GM04504 (cell line): Measurements from ENCODE around the gene KLRF1.
A peak's percentile ranks its signal among the peaks of the same experiment; 100 is the strongest.

Source experiments
- DNase-seq: peaks from one replicate; pipeline ENCODE4 v3.0.0-alpha.2; 2012; ENCODE audit warnings: low read depth

The KLRF1 gene, protein sequence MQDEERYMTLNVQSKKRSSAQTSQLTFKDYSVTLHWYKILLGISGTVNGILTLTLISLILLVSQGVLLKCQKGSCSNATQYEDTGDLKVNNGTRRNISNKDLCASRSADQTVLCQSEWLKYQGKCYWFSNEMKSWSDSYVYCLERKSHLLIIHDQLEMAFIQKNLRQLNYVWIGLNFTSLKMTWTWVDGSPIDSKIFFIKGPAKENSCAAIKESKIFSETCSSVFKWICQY

DNA sequence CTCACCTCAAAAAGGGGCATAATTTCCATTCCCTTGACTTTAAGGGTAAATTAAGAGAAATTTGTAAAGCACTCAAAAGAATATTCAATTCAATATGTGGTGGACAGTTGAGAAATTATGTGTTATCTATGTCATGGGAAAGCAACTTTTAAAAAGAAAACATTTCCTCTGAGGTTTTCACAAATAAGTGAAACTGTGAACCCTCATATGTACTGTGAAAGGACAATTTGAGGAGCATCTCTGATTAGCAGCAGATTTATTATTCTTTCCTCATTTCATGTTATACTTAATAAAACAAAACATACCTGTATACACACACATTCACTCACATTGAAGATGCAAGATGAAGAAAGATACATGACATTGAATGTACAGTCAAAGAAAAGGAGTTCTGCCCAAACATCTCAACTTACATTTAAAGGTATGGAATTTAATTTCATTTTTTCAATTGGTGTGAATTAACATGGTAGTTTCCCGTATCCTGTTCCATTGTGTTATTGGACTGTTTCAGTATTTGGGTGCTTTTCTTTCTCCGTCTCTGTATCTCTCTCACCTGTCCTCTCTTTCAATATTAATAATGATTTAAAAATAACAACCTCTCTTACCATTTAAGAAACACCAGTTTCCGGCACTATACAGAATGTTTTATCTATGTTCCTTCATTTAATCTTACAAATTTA is at the start of gene KLRF1:
TSS of gene KLRF1 (plus strand) at position 273 of the 680 bp plus-strand sequence. CDS start at position 337, 64 bp downstream.
- DNase-seq: no peak

- DNase-seq: no peak
Measured at GRCh38 chr12:9779209-9779608, 48.1 kb upstream of the KLRF1 start.

- no peak for DNase-seq
Measured at GRCh38 chr12:9781360-9781759, 45.9 kb upstream of the KLRF1 start.

- DNase-seq: no peak
Measured at GRCh38 chr12:9782547-9783382, 44.5 kb upstream of the KLRF1 start.

DNA sequence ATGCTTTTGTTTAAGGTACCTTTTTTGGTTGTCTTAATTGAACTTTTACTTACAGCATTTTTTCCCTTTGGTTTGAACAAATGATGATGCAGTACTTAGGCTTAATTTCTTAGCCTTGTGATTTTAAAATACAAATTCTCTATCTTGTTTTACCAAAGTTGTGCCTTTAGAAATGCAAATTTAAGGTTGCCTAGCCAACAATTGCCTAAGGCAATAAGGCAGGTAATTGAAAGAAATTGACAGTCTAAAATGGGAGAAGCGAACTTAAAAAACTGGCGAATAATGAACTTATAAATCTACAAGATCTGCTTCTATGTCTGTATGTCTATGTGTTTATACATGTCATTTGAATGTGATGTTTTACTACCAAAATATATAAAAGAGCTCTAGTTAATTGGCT is 43.0 kb upstream of the KLRF1 start:
- no peak for DNase-seq

GRCh38 chr12:9784816-9785215 is 42.5 kb upstream of the KLRF1 start:
- no peak for DNase-seq

GRCh38 chr12:9786726-9787717 is 40.3 kb upstream of the KLRF1 start:
- DNase-seq: no peak

DNA sequence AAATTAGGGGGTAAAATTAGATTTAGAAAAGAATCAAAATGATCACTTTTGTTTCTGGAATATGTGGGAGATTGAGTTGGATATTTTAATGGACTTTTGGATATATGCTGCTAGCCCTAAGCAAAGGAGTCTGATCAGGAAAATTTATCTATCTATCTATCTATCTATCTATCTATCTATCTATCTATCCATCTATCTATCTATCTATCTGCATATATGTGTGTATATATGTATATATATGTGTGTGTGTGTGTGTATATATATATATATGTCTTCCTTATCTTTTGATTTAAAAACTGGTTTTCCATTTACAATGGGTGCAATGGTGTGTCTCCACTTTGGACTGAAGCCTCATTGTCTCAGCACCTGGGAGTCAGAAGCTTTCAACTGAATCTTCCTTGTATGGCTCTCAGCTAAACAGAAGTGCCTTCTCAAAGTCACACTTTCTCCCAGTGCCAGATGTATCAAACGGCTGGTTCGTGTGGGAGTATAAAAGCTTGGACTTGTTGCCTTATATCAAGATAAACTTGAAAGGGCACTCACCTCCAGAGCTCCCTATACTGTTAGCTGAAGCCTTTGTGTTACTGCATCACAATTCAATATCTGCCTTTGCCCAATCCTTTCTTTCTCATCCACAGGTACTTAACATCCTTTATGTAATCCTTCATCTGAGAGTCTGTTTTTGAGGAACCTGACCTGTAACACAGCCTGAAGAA is 34.9 kb upstream of the KLRF1 start:
- DNase-seq: no peak

GRCh38 chr12:9792961-9793617 is 34.2 kb upstream of the KLRF1 start:
- DNase-seq: no peak

GRCh38 chr12:9793779-9794395 is 33.4 kb upstream of the KLRF1 start:
- DNase-seq: no peak

DNA sequence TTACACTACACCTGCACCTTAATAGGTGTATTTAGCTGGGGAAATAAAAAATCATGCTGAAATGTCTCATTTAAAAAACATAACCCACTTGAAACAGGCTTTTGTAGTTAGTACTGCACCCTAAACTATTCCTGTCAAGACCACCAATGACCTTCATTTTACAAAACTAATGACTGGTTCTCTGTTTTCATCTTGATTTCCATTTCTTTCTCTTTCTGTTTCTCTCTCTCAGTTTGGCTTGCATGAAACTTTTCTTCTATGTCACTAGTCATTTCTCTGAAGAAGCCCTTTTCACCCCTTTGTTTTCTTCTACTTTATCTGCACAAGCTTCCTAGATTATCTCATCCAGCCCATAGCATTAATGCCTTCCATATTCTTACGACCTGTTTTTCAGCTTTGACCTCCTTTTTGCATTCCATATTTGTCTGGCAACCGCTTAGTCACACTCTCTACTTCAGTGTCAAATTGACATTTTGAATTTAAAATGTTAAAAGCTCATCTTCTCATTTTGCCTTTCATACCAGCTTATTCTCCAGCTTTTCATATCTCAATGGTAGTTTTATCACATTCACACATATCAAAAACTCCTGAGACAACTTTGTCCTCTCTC is 32.7 kb upstream of the KLRF1 start:
- no peak for DNase-seq

DNA sequence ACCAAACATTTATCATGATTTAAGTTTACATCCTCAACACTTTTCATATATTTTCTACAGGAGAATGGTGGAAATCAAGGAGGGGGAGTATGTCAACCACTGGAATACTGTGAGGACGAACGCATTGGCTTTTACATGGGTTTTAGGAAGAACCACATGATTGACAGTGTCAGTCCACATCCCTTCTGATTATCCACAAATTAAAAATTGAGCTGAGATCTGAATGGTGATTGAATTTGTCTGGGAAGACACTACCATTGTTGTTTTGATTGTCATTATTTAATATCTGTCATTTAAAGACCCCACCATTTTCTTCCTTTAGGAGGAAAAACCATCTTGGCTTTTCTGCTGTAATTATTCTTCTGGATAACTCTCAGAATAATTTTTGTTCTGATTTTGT is 31.3 kb upstream of the KLRF1 start:
- no peak for DNase-seq

GRCh38 chr12:9796346-9796745 is 30.9 kb upstream of the KLRF1 start:
- no peak for DNase-seq

GRCh38 chr12:9796971-9797370 is 30.3 kb upstream of the KLRF1 start:
- DNase-seq: no peak

- peak; percentile 34 for DNase-seq
Measured at GRCh38 chr12:9797722-9798619, 29.3 kb upstream of the KLRF1 start.

DNA sequence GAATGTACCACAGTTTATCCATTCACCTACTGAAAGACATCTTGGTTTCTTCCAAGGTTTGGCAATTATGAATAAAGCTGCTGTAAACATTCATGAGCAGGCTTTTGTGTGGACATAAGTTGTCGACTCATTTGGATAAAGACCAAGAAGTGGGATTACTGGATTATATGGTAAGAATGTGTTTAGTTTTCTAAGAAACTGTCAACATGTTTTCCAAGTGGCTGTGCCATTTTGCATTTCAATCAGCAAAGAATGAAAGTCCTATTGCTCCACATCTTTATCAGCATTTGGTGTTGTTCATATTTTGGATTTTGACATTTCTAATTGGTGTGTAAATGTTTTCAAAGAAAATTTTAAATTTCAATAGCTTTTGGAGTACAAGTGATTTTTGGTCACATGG is 27.3 kb upstream of the KLRF1 start:
- no peak for DNase-seq

- DNase-seq: no peak
Measured at GRCh38 chr12:9805883-9806282, 21.4 kb upstream of the KLRF1 start.

GRCh38 chr12:9806714-9807113 is 20.6 kb upstream of the KLRF1 start:
- no peak for DNase-seq

GRCh38 chr12:9808504-9808903 is 18.8 kb upstream of the KLRF1 start:
- no peak for DNase-seq
